GM12878 (cell line): ENCODE results near the gene HCAR3. TPM values are rescaled to one million over a fixed set of nuclear protein-coding genes. Genes with fewer than 3 reads are reported as not detected.

Experiments used
- ATAC-seq: fragments of 200-7000 bp; cut with Tn5 transposase; 3 replicates; pipeline ENCODE4 v1.9.1; 2020; ENCODE audit warnings: mild to moderate bottlenecking, moderate library complexity
- BruUV-seq: library from RNA; stranded (reverse); fragments of 400-500 nt; replicated peaks from 2 replicates; lab custom pipeline; 2021; lab: Mats Ljungman, UMichigan
- CTCF ChIA-PET: fragments of 300-600 bp; sonication (Branson Sonifier 250); formaldehyde crosslinking; extraction: SDS; loops from one replicate; lab custom pipeline; 2021; ENCODE audit warnings: inconsistent platforms; lab: Yijun Ruan, JAX
- POLR2A ChIA-PET: fragments of 350-600 bp; formaldehyde crosslinking; extraction: SDS; loops from one replicate; lab custom pipeline; 2021; ENCODE audit warnings: inconsistent platforms; lab: Charles Lee
- RAD21 ChIA-PET: fragments of 300-600 bp; sonication (Branson Sonifier 250); formaldehyde crosslinking; loops from one replicate; lab custom pipeline; 2023; ENCODE audit warnings: antibody characterized with exemption; ENCODE audit not compliant: unreplicated experiment; lab: Charles Lee
- SMC1A ChIA-PET: fragments of 300-600 bp; sonication (Branson Sonifier 250); formaldehyde crosslinking; loops from one replicate; lab custom pipeline; 2023; ENCODE audit not compliant: unreplicated experiment, uncharacterized antibody; lab: Charles Lee
- DNase-seq: peaks from one replicate; pipeline ENCODE4 v3.0.0-alpha.2; 2011; ENCODE audit warnings: low read depth, low spot score
- FAIRE-seq: peaks from 3 replicates; lab custom pipeline; 2011; peaks lifted over from hg19 to GRCh38; lab: Jason Lieb, UNC
- H2AFZ ChIP-seq: 2 replicates; pipeline ENCODE4 v1.6.0; 2011; ENCODE audit warnings: low read depth, low read length, control low read depth; ENCODE audit not compliant: control insufficient read depth
- H3K27ac ChIP-seq: 2 replicates; pipeline ENCODE4 v1.5.1; 2011; ENCODE audit warnings: control low read depth; ENCODE audit not compliant: control insufficient read depth, insufficient read depth
- H3K27me3 ChIP-seq, 2 experiments: replicated peaks in 1 of 2; 2 replicates each; pipeline versions ENCODE4 v1.6.0 to v1.6.1; 2011; ENCODE audit warnings: low read length in 1 of 2; ENCODE audit not compliant: control insufficient read depth in 2 of 2, insufficient read depth in 2 of 2
- H3K36me3 ChIP-seq, 2 experiments: 2 replicates each; pipeline ENCODE4 v1.5.1; 2011; ENCODE audit warnings: low read length in 1 of 2; ENCODE audit not compliant: control insufficient read depth in 2 of 2, insufficient read depth in 2 of 2
- H3K4me1 ChIP-seq: 2 replicates; pipeline ENCODE4 v1.6.1; 2011; ENCODE audit warnings: mild to moderate bottlenecking, low read length, moderate library complexity, mixed read lengths; ENCODE audit not compliant: control insufficient read depth, insufficient read depth
- H3K4me2 ChIP-seq: 2 replicates; pipeline ENCODE4 v1.6.0; 2011; ENCODE audit warnings: control low read depth; ENCODE audit not compliant: control insufficient read depth, insufficient read depth
- H3K4me3 ChIP-seq: fragments of 200-600 bp; sonication (generic); 2 replicates; pipeline ENCODE4 v1.5.1; 2016
- H3K79me2 ChIP-seq: 2 replicates; pipeline ENCODE4 v1.6.0; 2011; ENCODE audit warnings: low read length; ENCODE audit not compliant: control insufficient read depth, insufficient read depth
- H3K9ac ChIP-seq: 2 replicates; pipeline ENCODE4 v1.8.0; 2011; ENCODE audit warnings: low read length, control low read depth, mixed read lengths; ENCODE audit not compliant: control insufficient read depth, insufficient read depth
- H3K9me3 ChIP-seq: replicated peaks from 3 replicates; pipeline ENCODE4 v1.5.1; 2011; ENCODE audit warnings: mild to moderate bottlenecking, low read length; ENCODE audit not compliant: control insufficient read depth, insufficient read depth
- H4K20me1 ChIP-seq: 2 replicates; pipeline ENCODE4 v1.6.0; 2011; ENCODE audit not compliant: control insufficient read depth, insufficient read depth
- BACH1 ChIP-seq: fragments of 450-650 bp; IDR thresholded peaks from 2 replicates; pipeline ENCODE4 v1.6.1; 2017; ENCODE audit warnings: mild to moderate bottlenecking, borderline replicate concordance
- BCLAF1 ChIP-seq: fragments of 450-650 bp; IDR thresholded peaks from 2 replicates; pipeline ENCODE4 v1.6.1; 2017; ENCODE audit warnings: antibody characterized with exemption, mild to moderate bottlenecking, moderate library complexity
- CBFB ChIP-seq: IDR thresholded peaks from 2 replicates; pipeline ENCODE4 v1.6.1; 2016; ENCODE audit warnings: antibody characterized with exemption, low read depth
- E2F4 ChIP-seq: IDR thresholded peaks from 2 replicates; pipeline ENCODE4 v1.6.1; 2012; ENCODE audit warnings: low read depth, low read length, improper control_type of control experiment
- KLF5 ChIP-seq: fragments of 450-650 bp; IDR thresholded peaks from 2 replicates; pipeline ENCODE4 v1.6.1; 2014; ENCODE audit warnings: mild to moderate bottlenecking; ENCODE audit not compliant: partially characterized antibody
- POLR2A ChIP-seq: IDR thresholded peaks from 2 replicates; pipeline ENCODE4 v1.6.1; 2011; ENCODE audit warnings: low read depth, mild to moderate bottlenecking, low read length
- RUNX3 ChIP-seq: IDR thresholded peaks from 2 replicates; pipeline ENCODE4 v1.6.1; 2012; ENCODE audit warnings: low read length, inconsistent platforms
- SKIL ChIP-seq: fragments of 450-650 bp; IDR thresholded peaks from 2 replicates; pipeline ENCODE4 v1.6.1; 2017; ENCODE audit warnings: mild to moderate bottlenecking, low read depth, inconsistent platforms; ENCODE audit not compliant: poor library complexity, severe bottlenecking
- YBX1 ChIP-seq: fragments of 450-650 bp; IDR thresholded peaks from 2 replicates; pipeline ENCODE4 v1.6.1; 2016; ENCODE audit warnings: antibody characterized with exemption
- ZNF592 ChIP-seq: fragments of 450-650 bp; IDR thresholded peaks from 2 replicates; pipeline ENCODE4 v1.6.1; 2017; ENCODE audit warnings: mild to moderate bottlenecking, moderate library complexity
- WGBS: methylation state at CpG from one replicate; pipeline ENCODE4 v1.1.6; 2016; ENCODE audit warnings: low lambda C conversion rate; ENCODE audit not compliant: insufficient replicate concordance, insufficient coverage; ENCODE audit errors: missing lambda C conversion rate; 5-methylcytosine and 5-hydroxymethylcytosine counted together
- in situ Hi-C: fragments of 300-500 bp; cut with MboI; formaldehyde crosslinking; loops from 9 replicates; pipeline ENCODE4 v1.14.3; 2018; ENCODE audit warnings: mixed read lengths
- intact Hi-C: fragments of 100-400 bp; cut with micrococcal nuclease; formaldehyde crosslinking; loops from one replicate; pipeline ENCODE4 v1.14.2; 2022; ENCODE audit not compliant: unreplicated experiment
- polyA plus RNA-seq, 11 experiments: library from polyadenylated mRNA; depleted of rRNA in 4 of 11; unstranded in 6 of 11; stranded (reverse) in 5 of 11; fragments of >200 nt; fragmentation: Nextera tagmentation in 4 of 11; fragmentation: Illumina TruSeq in 1 of 11; extraction: Ambion mirVana in 4 of 11; extraction: Trizol in 1 of 11; gene quantifications; 1 replicate in 1 of 11; 2 replicates in 10 of 11; pipeline versions ENCODE4 v1.2.1 to v1.2.3, GENCODE V29; 2011 to 2016; ENCODE audit warnings: inconsistent platforms in 2 of 11, missing spikeins in 2 of 11, low read depth in 1 of 11
- total RNA-seq, 4 experiments: library from RNA; depleted of rRNA in 3 of 4; stranded (reverse); fragments of >200 nt in 3 of 4; fragmentation: Illumina TruSeq in 1 of 4; extraction: Trizol in 1 of 4; gene quantifications; 2 replicates each; pipeline versions ENCODE4 v1.2.1 to v1.2.3, GENCODE V29; 2013 to 2021
- TF ChIP-seq, protein P1 (sequence below): fragments of 450-650 bp; IDR thresholded peaks from 2 replicates; pipeline ENCODE4 v1.6.1; 2014; ENCODE audit warnings: mild to moderate bottlenecking
- TF ChIP-seq, protein P2 (sequence below): IDR thresholded peaks from 2 replicates; pipeline ENCODE4 v1.6.1; 2012; ENCODE audit warnings: low read depth, low read length, improper control_type of control experiment

HCAR3 gene
- total and polyA plus RNA-seq, 10 of the 15 experiments (the other 5 are each of a cell fraction or from before 2014, with no cell fraction given): 0.57 to 3.0 (median 2.2) TPM

- no peak overlapping the region for H3K27ac ChIP-seq
- no peaks in the 10 kb centered on the region for H3K9me3 ChIP-seq
- FAIRE-seq: no peak
- no peaks in the 10 kb centered on the region for H3K36me3 ChIP-seq
- 57% methylated on average over 3 of the region's 3 CpGs for WGBS
- H3K4me2 ChIP-seq: no peak overlapping the region
- H2AFZ ChIP-seq: no peak overlapping the region; the same call in 1 of the 2 replicates
- no peaks in the 10 kb centered on the region for H3K79me2 ChIP-seq
- H3K4me3 ChIP-seq: no peak overlapping the region
- intact Hi-C loops (no loop called here), in situ Hi-C loops (no loop called here)
- RAD21 ChIA-PET: no interaction called here
- no peaks in the 10 kb centered on the region for H3K4me1 ChIP-seq
- SMC1A ChIA-PET: no interaction called here
- no peaks in the 10 kb centered on the region for H3K27me3 ChIP-seq
- no peak for ATAC-seq
- H3K9ac ChIP-seq: no peak overlapping the region
- no TSS peak for BruUV-seq
- no peak for DNase-seq
- POLR2A ChIA-PET: no interaction called here
- CTCF ChIA-PET: interaction anchor here (1.0 to 1.9 kb wide), 2 partner anchors 53 to 102 kb away, joined by 4 to 5 read pairs; no protein-coding TSS in a partner anchor
- no peaks in the 10 kb centered on the region for H4K20me1 ChIP-seq
- TF ChIP-seq, protein P1, sequence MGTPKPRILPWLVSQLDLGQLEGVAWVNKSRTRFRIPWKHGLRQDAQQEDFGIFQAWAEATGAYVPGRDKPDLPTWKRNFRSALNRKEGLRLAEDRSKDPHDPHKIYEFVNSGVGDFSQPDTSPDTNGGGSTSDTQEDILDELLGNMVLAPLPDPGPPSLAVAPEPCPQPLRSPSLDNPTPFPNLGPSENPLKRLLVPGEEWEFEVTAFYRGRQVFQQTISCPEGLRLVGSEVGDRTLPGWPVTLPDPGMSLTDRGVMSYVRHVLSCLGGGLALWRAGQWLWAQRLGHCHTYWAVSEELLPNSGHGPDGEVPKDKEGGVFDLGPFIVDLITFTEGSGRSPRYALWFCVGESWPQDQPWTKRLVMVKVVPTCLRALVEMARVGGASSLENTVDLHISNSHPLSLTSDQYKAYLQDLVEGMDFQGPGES: no peak
- no peak for TF ChIP-seq E2F4
- no peak for TF ChIP-seq ZNF592
- TF ChIP-seq POLR2A: no peak
- no peak for TF ChIP-seq KLF5
- no peak for TF ChIP-seq YBX1
- TF ChIP-seq SKIL: no peak
- TF ChIP-seq BCLAF1: no peak
- TF ChIP-seq, protein P2, sequence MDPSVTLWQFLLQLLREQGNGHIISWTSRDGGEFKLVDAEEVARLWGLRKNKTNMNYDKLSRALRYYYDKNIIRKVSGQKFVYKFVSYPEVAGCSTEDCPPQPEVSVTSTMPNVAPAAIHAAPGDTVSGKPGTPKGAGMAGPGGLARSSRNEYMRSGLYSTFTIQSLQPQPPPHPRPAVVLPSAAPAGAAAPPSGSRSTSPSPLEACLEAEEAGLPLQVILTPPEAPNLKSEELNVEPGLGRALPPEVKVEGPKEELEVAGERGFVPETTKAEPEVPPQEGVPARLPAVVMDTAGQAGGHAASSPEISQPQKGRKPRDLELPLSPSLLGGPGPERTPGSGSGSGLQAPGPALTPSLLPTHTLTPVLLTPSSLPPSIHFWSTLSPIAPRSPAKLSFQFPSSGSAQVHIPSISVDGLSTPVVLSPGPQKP: no peak
- no peak for TF ChIP-seq RUNX3
- TF ChIP-seq CBFB: no peak
- TF ChIP-seq BACH1: no peak
These were observed 25.0 kb downstream of the HCAR3 start for GRCh38 chr12:122691566-122691965.
